GM21576 (cell line): ENCODE measurements around the gene TUBD1.
"Not testable (repeated sequence)": the region's sequence is repeated elsewhere in the genome, so short reads cannot be mapped to it uniquely, and the experiment has no call there.

Source experiments
- ATAC-seq: cut with Tn5 transposase; IDR thresholded peaks from one replicate; pipeline ENCODE4 v1.9.1; 2021; ENCODE audit warnings: mild to moderate bottlenecking, moderate library complexity; ENCODE audit not compliant: unreplicated experiment

TUBD1 gene

DNA sequence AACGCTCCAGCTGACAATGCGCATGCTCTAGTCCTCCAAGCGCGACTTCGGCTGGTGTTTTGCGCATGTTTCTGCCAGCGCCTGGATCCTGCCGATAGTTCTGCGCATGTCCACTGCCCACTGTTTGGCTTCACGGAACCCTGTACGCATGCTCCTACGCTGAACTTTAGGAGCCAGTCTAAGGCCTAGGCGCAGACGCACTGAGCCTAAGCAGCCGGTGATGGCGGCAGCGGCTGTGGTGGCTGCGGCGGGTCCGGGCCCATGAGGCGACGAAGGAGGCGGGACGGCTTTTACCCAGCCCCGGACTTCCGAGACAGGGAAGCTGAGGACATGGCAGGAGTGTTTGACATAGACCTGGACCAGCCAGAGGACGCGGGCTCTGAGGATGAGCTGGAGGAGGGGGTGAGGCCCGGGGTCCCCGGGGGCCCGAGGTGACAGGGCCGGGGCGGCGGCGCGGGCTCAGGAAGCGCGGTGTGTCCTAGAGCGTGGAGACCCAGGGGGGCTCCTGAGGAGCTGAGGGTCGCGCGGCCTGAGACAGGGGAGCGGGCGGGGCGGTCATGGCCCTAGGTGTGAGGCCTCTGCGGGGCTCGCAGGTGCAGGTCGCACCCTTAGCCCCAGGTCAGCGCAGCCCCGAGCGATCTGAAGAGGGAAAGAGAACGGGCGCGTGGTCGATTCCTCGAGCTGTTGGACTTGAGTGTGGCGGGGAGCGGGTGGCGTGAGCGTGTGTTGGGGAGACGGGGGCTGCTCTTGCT is at the start of gene TUBD1, which contains the start of gene RPS6KB1:
TUBD1 (minus strand) TSS at position 20 of the 752 bp plus-strand sequence. CDS start 1,941 bp downstream, outside the sequence.
RPS6KB1 (plus strand) TSS at position 198 of the 752 bp plus-strand sequence; CDS start at position 262, 64 bp downstream.
- peak; percentile 83 for ATAC-seq

- no peak for ATAC-seq
Measured at GRCh38 chr17:59941131-59941530, 48.4 kb upstream of the TUBD1 start.

DNA sequence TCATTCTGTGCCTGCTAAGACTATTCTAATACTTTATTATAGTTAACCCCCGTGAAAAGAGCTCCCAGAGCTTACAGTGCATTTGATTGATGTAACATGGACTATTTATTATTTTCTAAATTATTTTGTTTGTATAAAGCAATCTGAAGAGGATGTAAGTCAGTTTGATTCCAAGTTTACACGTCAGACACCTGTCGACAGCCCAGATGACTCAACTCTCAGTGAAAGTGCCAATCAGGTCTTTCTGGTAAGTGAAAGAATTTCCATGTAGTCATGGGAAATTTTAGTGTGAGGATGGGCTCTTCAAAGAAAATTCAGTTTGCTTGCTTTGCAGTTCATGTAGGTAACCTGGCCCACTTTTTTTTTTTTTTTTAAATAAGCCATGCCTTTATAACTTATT is 48.0 kb upstream of the TUBD1 start:
- ATAC-seq = not testable (repeated sequence)

GRCh38 chr17:59933317-59933716 is 40.6 kb upstream of the TUBD1 start:
- ATAC-seq = not testable (repeated sequence)

DNA sequence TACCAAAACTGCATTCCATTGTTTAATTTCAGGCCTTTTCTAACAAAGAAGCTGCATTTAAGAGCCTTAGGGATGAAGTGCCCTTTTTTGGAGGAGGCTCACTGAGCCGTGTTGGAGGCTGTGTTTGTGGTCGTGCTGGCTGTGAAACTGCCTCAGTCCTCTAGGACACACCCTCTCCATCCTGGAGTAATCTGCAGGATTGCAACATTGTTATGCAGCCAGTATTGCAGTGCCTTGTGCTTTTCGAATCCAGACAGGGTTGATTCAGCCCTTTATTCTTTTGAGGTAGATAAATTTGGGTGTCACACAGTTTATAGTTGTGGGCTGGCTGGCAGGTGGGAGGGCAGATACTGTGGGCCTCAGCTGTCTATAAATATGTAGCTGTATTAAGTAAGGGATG is 38.0 kb upstream of the TUBD1 start:
- ATAC-seq = not testable (repeated sequence)

- not testable (repeated sequence) for ATAC-seq
Measured at GRCh38 chr17:59930121-59930520, 37.4 kb upstream of the TUBD1 start.

DNA sequence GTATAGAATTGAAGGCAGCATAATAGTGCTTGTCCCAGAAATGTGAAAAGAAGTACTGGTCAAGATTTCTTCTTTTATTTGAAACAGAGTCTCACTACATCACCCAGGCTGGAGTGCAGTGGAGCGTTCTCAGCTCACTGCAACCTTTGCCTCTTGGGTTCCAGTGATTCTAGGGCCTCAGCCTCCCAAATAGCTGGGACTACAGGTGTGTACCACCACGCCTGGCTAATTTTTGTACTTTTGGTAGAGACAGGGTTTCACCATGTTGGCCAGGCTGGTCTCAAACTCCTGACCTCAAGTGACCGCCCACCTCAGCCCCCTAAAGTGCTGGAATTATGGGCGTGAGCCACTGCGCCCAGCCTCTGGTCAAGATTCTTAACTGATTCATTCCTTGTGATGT is 27.9 kb upstream of the TUBD1 start:
- not testable (repeated sequence) for ATAC-seq

DNA sequence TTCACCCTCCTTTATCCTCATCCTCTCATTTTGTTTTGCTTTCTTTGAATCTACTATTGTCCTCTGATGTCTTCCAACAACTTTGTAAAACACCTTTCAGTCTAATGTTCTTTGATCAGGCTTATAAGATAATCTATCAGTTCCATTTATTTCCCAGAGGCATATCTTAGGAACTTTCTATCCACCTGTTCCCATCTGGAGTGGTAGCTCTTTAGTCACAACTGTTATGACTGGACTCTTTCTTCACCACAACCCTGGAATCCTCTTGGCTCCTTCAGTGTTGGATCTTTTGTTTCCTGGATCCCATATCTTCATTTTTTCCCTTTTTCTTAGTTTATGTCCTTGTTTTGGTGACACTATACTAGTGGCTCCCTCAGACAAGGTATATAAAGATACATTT is 23.7 kb upstream of the TUBD1 start:
- no peak for ATAC-seq

- ATAC-seq = no peak
Measured at GRCh38 chr17:59914274-59914854, 21.6 kb upstream of the TUBD1 start.

DNA sequence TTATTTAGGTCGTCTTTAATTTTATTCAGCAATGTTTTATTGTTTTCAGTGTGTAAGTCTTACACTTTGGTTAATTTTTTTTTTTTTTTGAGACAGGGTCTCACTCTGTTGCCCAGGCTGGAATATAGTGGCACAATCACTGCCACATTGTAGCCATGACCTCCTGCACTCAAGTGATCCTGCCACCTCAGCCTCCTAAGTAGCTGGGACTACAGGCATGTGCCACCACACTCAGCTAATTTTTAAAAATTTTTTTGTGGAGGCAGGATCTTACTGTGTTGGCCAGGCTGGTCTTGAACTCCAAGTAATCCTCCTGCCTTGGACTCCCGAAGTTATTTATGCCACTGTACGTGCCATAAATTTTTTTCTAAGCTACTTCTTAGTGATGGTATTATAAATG is 14.7 kb upstream of the TUBD1 start:
- ATAC-seq = no peak

GRCh38 chr17:59903455-59903854 is 10.7 kb upstream of the TUBD1 start:
- no peak for ATAC-seq

DNA sequence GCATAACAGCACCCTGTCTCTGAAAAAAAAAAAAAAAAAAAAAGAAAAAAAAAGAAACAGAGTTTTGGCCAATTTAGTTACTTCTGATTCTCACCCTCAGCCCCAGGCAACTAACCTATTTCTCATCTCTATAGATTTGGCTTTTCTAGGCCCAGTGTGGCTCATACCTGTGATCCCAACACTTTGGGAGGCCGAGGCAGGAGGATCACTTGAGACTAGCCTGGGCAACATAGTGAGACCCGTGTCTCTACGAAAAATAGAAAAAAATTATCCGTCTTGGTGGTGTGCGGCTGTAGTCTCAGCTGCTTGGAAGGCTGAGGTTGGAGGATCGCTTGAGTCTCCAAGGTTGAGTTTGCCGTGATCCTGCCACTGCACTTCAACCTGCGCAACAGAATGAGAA is 8.9 kb upstream of the TUBD1 start:
- no peak for ATAC-seq

GRCh38 chr17:59899099-59899498 is 6.4 kb upstream of the TUBD1 start:
- no peak for ATAC-seq

DNA sequence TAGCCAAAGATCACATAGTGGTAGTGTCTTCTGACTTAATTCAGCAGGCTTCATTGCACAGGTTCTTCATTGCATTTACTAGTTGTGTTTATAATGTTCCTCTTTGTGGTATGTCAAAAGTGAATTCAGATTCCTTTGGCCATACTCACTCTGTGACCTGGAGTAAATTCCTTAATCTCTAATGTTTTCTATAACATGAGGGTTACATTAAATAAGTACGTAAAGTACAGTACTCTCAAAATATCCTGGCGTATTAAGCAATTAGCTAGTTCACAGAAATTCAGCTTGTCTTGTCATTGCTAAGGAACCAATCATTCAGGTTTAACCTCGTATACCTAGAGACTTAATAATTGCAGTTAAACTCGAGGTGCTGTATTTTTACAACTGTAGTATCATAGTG is 4.3 kb upstream of the TUBD1 start:
- ATAC-seq = no peak

GRCh38 chr17:59893676-59894100 is 945 bp upstream of the TUBD1 start:
- ATAC-seq = peak; percentile 5

DNA sequence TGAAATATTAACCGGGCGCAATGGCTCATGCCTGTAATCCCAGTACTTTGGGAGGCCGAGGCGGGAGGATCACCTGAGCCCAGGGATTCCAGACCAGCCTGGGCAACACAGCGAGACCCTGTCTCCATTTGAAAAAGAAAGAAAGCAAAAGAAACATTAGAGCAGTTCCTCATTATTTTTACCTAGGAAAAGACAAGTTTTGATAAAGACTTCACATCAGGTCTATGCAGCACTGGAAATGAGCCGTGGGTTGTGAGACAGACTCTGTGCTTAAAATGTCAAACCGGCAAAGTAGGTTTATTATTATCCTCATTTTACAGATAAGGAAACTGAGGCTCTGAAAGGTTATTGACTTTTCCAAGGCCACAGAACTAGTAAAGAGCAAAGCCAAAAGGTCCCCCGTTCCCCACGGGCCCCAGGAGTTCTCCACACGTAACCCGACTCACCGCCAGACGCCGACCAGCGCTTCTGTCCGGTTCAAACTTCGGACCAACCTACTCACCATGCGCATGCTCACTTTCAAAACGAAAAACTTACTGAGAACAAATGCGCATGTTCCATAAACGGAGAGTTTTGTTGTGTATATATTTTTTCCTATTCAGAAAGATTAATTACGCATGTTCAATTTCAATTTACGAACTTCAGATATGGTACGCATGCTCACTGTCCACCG is 356 bp downstream of the TUBD1 start:
- ATAC-seq = peak; percentile 47

DNA sequence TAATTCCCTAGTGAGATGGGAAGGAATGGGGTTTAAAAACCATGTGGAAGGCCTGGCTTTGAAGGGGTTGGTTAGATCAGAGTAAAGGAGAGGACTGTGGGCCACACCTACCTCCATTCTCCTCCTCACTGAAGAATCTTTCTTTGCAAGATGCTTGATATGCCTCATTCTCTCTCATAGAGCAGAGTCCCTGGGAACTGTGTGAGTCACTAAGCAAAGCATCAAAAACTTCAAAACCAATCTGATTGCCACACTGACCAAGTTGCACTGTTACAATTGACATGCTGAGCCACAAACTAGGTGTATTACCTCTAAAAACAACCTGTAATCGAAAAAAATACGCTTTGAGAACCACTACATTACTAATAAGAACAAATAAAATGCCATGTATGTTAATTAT is 2.0 kb downstream of the TUBD1 start:
- no peak for ATAC-seq

GRCh38 chr17:59888145-59888750 is 4.5 kb downstream of the TUBD1 start:
- ATAC-seq = no peak

DNA sequence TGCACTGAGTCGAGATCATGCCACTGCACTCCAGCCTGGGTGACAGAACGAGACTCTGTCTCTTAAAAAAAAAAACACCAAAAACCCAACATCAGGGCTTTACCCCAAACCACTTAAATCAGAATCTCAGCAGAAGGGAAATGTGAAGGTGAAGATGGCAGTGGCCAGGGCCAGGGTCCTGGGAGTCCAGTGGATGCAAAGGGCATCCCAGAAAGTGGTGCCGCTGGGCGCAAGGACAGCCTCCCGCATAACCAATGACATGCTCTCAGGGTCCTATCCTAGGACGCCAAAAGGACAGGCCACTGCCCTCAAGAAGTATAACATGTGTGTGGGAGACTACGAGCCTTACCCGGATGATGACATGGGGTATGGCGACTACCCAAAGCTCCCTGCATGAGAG is 7.9 kb downstream of the TUBD1 start:
- ATAC-seq = no peak

DNA sequence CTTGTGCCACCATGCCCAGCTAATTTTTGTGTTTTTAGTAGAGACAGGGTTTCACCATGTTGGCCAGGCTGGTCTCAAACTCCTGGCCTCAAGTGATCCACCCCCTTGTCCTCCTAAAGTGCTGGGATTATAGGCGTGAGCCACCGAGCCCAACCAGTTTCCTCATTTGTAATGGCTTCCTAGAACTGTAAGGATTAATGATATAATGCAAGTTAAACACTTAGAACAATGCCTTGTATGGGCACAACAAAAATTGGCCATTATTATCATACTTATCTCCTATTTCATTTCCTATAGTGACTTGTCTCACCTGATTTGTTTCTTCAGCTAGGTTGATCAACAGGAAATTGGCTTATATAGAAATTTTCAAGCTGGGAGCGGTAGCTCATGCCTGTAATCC is 14.1 kb downstream of the TUBD1 start:
- no peak for ATAC-seq

- no peak for ATAC-seq
Measured at GRCh38 chr17:59877965-59878364, 14.8 kb downstream of the TUBD1 start.
